ENCODE results near the gene ELP6.
A peak's percentile ranks its signal among the peaks of the same experiment; 100 is the strongest.
"Not testable (repeated sequence)": the region's sequence is repeated elsewhere in the genome, so short reads cannot be mapped to it uniquely, and the experiment has no call there.

ELP6 gene

DNA sequence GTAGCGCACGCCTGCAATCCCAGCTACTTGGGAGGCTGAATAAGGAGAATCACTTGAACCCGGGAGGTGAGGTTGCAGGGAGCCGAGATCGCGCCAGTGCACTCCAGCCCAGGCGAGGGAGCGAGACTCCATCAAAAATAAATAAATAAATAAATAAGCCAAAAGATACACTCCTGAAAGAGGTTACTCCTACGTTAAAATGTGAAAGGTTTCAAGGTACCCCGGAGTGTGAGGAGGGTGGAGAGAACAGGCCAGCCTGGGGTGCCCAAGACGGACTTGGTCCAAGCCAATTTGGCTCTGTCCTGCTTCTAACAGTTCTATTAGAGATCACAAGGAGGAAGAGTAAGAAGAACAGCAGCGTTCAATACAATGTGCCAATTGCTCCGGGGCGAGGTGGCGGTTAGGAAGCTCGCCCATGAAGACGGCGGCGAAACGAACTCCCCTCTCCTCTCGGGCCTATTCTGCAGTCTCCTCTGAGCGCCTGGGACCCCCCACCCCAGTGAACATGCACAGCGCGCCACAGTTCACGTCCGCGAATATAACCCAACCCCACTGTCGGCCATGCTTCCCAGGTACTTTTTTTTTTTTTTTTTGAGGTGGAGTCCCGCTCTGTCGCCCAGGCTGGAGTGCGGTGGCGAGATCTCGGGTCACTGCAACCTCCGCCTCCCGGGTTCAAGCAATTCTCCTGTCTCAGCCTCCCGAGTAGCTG lies 942 bp downstream of the ELP6 start:
- no peak for DNase-seq (ENCODE audit: low spot score)

DNA sequence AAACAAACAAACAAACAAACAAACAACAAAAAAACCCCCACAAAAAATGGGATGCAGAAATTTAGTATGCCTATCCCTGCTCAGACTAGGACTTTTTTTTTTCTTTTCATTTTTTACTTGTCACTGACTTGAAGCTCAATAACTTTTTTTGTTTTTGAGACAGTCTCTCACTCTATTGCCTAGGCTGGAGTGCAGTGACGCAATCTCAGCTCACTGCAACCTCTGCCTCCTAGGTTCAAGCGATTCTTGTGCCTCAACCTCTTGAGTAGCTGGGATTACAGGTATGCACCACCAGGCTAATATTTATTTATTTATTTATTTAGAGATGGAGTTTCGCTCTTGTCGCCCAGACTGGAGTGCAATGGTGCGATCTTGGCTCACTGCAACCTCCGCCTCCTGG lies 8.2 kb downstream of the ELP6 start:
- DNase-seq (ENCODE audit: low spot score), result not testable (repeated sequence)

DNA sequence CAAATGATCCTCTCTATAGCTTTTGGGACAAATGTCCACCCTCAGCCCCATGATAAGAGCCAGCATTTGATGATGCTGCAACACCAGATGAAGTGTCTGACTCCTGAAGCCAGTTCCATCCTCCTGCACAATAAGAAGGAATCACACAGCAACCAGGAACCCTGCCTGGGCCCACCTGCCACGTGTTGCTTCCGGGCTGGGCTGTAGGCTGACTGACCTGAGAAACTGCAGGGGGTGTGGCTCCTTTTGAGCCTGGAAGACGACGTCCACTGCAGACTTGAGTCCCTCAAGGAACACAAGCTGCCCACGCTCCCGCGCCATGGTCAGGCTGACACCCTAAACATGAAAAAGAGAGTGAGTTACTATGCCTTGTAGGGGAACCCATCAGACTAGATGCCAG lies 9.4 kb downstream of the ELP6 start:
- no peak for DNase-seq (ENCODE audit: low spot score)

DNA sequence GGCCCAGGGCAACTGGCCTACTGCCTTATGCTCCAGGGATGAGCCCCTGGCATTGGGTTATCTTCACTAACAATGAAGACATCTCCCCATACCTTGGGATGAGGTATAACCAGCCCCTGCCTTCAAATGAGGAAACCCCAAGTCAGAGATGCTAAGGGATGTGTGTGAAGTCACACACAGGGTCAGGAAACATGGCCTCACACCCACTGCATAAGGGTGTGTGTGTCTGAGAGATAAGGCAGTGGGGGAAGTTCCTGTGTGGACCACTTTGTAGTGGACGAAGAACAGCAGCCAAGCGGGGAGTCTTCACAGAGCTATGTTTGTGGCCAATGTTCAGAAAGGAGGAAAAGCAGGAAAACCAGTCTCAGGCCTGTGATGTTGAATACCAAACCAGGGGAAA lies 10.5 kb downstream of the ELP6 start:
- no peak for DNase-seq (ENCODE audit: low spot score)

DNA sequence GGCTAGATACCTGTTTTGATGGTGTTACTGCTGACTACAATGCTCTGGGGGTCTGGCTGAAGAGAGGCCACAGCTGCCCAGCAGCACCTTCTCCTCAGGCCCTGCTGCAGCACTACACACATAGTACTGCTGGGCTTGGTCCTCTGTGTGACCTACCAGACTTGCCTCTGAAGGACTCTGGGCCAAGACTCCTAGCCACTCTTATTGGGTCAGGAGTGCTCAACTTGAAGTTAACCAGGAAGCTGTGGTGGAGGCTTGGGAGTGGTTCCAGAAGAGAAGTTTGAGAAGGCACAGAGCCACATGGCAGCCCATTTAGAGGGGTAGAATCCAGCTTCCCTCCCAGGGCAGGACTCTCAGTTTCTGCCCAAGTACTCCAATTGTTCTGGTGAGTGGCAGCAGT lies 16.6 kb downstream of the ELP6 start:
- no peak for DNase-seq (ENCODE audit: low spot score)

DNA sequence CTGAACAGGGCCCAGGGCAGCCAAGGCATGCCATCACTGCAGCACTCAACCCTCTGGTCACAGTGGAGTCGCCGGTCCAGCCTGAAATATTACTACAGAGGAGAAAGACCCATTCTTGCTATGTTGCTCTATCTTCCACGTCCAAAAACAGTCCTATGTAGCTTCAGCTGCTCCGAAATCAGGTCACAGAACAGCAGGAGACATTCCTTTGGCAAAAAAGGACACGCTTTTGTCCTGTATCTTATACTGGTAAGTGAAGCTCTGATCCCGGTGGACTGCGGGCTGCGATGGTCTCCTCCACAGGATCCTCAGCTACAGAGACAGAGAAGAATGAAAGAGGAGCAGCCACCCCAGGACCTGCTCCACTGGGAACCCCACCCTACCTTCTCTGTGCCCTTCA lies 17.6 kb downstream of the ELP6 start:
- DNase-seq (ENCODE audit: low spot score), result no peak

DNA sequence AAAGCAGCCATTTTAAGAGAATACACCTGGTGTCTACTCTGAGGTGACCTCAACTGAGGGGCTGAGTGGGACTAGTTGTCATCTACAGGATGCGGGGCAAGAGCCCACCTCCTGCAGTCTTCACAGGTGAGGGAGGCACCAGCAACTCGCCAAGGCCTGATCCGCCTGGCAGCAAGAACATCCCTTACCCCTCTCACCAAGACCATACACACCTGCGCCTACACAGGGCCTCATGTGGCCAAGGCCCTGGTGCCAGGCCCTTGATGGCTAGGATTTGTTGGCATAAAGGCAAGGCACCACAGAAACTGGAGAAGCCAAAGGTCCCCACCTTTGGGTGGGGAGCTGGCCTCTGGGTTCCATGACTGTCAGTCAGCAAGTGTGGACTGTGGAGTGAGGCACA lies 18.4 kb downstream of the ELP6 start:
- no peak for DNase-seq (ENCODE audit: low spot score)

DNA sequence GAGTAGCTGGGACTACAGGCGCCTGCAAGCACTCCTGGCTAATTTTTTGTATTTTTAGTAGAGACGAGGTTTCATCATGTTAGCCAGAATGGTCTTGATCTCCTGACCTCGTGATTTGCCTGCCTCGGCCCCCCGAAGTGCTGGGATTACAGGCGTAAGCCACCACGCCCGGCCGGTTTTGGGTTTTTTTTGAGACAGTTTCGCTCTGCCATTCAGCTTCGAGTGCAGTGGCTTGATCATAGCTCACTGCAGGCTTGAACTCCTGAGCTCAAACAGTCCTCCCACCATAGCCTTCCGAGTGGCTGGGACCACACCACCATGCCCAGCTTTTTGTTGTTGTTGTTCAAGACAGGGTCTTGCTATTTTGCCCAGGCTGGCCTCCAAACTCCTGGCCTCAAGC lies 21.7 kb downstream of the ELP6 start:
- no peak for DNase-seq (ENCODE audit: low spot score)

DNA sequence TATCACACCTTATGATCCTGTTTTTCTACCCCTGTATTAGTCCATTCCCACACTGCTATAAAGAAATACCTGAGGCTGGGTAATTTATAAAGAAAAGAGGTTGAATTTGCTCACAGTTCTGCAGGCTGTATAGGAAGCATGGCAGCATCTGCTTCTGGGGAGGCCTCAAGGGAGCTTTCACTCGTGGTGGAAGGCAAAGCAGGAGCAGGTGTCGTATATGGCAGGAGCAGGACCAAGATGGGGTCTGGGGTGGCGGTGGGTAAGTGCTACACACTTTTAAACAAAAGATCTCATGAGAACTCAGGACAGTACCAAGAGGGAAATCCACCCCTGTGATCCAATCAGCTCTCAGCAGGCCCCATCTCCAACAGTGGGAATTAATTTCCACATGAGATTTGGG lies 22.3 kb downstream of the ELP6 start:
- no peak for DNase-seq (ENCODE audit: low spot score)

DNA sequence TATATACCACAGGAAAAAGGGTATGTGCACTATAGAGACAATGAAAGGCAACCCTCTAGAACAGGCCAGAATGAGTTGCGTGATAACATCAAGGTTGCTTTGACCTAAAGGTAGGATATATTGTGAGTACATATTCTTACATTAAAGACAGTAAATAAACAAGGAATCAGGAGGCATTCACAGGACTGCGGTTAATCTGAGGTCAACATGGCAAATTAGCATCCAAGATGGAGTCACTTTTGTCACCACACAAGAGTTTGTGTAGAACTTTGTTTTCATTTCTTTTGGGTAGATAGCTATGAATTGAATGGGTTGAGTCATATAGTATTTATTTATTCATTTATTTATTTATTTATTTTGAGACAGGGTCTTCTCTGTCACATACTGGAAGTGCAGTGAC lies 26.2 kb downstream of the ELP6 start:
- no peak for DNase-seq (ENCODE audit: low spot score)

DNA sequence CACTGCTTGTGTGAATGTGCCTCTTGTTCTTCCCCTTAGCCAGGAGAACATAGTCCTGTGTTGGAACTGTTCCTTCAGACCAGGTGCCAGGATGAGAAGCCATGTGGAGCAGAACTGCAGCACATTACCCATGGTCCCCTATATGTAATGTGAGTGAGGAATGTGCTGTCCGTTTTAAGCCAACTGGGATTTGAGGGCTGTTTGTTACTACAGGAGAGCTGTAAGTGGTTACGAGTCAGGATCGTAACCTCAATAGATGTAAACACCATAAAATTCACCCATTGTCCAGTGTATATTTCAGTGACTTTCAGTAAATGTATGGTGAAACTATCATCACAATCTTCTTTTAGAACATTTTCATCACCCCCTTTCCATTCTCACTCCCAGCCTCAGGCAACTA lies 27.7 kb downstream of the ELP6 start:
- no peak for DNase-seq (ENCODE audit: low spot score)

DNA sequence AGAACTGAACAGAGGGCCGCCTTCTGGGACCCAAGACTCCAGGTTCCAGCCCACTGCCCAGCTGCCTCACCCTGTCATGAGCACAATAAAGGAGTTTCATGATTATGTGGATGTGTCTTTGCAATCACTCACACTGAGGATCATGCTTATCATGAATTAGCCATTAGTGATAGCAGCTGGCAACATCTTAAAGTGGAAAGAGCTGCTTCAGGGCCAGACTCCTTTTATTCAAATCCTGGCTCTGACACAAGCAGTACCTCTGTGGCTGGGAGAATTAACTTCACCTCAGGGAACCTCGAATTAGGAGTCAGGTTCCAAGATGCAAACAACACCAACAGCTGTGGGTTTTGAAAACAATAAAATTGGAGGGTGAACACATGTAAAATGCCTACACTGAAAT lies 31.1 kb downstream of the ELP6 start:
- DNase-seq (ENCODE audit: low spot score), result no peak

DNA sequence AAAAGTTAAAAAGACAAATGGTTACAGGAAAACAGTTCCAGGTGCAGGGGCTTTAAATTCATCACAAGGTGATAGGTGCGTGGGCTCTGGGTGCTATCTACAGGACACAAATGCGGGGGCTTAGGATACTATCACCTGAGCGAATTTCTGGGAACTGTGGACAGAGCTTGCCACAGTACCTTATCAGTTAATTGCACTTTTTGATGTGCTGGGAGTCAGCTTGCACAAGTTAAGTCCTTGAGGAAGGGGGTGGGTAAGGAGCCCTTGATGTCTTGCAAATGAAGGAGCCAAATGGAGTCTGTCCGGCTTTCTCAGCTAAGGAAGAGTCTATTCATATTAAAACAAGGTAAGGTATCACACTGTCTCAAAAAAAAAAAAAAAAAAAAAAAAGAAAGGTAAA lies 31.7 kb downstream of the ELP6 start:
- not testable (repeated sequence) for DNase-seq (ENCODE audit: low spot score)

DNA sequence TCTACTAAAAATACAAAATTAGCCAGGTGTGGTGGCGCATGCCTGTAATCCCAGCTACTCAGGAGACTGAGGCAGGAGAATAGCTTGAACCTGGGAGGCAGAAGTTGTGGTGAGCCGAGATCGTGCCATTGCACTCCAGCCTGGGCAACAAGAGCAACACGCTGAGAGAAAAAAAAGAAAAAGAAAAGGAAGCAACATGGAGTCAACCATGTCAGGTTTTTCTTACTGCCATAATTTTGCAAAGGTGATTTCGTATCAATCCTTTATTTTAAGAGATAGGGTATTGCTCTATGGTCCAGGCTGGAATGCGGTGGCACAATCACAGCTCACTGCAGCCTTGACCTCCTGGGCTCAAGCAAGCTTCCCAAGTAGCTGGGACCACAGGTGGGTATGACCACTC lies 33.2 kb downstream of the ELP6 start:
- not testable (repeated sequence) for DNase-seq (ENCODE audit: low spot score)

DNA sequence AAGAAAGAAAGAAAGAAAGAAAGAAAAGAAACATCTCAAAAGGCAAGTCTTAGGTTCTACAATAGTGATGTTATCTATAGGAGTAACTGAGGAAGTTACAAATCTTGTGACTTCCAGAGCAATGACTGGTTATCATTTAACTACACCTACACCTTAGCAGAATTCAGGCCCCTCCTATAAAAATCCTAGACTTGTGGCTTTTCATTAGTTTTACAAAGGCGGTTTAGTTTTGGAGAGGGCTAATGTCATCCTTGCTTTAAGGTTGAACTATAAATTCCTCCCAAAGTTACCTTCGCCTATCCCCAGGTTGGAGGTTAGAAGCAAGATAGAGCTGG lies 33.7 kb downstream of the ELP6 start:
- DNase-seq (ENCODE audit: low spot score), result no peak

DNA sequence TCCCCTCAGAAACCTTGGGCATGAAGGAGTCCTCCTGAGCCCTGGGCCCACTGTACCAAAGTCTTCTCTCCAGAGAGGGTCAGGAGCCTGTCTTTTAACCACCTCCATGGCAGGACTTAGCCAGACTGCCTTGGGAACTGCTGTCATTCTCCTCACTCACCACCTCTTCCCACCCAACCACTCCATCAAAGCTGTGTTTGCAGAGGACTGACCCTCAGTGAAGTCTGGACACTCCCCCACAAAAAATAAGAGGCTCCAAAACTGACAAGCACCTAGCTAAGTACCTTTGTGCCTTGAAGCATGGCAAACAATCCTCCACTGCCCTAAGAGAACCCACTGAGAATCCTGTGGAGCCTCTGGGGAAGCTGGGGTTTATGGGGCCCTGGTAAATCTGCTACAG lies 35.5 kb downstream of the ELP6 start:
- no peak for DNase-seq (ENCODE audit: low spot score)

DNA sequence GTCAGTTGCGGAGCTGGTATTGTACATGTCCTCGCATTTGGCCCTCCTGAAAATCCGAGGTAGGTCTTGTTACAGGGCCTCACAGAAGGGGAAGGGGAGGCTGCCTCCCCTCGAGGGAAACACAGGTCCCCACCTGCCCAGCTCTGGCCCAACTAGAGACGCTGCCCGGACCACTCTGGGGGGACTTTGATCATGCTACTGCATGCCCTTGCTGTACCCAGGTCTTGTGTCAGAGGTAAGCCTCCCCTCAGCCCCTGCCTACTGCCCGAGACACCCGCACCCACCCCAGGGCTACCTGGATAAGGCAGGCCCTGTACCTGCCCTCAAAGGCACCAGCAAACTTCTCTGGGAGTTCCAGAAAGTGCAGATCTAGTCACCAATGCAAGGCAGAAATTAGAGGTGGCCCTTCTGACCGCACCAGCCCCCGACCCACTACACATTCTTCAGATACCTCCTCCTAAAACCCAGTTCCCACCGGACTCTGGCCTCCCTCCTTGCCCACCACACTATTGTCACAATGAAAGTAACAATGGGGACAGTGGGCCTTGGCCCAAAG lies 36.8 kb downstream of the ELP6 start:
- DNase-seq (ENCODE audit: low spot score), result no peak

DNA sequence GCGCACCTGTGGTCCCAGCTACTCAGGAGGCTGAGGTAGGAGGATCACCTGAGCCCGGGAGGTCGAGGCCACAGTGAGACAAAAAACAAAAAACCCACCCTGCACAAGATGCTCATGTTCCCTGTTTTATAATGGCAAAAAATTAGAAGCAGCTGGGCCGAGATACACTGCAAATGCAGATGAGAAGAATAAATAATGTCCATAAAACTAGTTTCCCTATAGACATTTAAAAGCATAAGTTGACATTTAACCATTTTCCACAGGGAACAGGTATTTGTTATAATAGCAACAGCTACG lies 37.2 kb downstream of the ELP6 start:
- no peak for DNase-seq (ENCODE audit: low spot score)

DNA sequence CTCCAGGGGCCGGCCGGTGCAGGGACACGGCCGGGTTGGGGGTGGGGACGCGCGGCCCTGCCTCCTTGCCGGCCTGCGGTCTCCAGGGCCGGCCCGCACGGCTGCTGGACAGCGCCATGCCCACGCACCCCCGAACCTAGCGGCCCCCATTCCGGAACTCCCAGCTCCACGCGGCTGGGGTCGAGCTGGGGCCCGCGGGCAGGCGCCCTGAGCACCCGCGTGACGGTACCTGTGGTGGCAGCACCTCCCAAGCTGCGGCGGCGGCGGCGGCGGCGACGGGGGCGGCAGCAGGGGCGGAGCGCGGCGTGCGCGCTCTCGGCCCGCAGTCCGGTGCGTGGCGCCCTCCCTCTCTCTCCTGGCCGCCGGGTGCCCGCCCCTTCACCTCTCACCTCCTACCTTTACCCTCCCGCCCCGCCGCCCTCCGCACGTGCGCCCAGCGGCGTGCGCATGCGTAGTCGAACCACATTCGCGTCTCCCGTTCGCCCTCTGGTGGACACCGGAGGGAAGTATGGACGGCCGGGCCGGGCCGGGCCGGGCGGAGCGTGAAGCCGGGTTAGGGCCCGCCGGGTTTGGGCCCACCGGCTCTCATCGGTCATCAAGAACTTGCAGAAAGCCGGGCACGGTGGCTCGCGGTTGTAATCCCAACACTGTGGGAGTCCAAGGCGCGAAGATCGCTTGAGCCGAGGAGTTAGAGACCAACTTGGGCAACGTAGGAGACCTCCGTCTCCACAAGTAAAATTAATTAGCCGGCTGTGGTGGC lies 37.8 kb downstream of the ELP6 start, which contains the start of gene SCAP:
TSS of gene SCAP (minus strand) at position 372 of the 760 bp plus-strand sequence. CDS start 32,948 bp downstream, outside the sequence.
- peak; percentile 89 for DNase-seq (ENCODE audit: low spot score)

DNA sequence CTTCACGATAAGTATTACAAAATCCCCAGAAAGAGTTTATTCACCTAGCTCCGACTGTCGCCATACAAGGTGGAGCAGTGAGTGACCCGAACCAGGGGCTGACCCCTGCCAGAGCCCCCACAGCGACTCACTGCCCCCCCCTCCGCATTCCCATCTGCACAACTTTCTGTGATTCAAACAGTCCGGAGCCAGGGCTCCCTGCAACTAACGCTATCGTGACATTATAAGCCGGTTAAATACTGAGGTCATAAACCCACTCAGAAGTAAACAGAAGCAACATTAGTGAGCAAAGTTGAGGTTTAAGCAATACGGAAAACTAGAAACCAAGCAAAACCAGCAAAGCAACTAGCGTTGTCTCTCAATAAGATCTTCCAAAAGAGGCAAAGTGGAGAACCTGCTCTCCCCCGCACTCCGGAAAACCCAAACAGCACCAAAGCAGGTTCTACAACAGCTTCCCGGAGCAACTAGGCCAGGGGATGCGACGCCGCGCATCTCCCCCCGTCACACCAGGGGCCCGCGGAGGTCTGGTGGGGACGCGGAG lies 38.4 kb downstream of the ELP6 start:
- peak; percentile 24 for DNase-seq (ENCODE audit: low spot score)

DNA sequence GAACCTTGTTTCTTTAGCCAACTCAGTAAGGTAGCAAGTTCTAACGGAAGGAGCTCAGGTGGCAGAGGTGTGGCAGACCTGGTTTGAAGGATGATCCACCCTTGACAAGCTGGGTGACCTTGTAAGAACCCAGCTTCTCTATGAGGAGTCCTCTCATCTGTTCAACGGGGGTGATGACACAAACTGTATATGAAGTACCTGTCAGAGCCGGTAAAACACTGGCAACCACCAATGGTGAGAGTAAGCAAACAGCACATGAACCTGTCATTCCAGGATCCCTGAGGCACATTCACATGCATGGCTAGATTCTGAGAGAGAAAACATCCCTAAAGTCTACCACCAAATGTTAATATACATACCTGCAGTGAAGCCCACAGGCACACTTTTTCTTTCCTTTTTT lies 40.1 kb downstream of the ELP6 start:
- DNase-seq (ENCODE audit: low spot score), result no peak

DNA sequence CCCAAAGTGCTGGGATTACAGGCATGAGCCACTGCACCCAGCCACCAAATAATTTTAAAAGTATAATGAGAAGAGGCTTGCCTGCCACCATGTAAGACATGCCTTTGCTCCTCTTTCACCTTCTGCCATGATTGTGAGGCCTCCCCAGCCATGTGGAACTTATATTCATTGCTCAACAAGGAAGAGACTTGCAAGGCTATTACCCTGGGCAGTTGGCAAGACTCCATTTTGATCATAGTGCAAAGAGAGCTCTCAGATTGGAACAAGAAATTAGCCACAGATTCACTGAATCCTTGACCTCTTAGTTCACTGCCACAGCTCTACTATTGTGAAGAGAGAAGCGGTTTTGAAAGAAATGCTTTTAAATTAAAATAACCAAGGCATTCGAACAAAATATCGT lies 43.9 kb downstream of the ELP6 start:
- DNase-seq (ENCODE audit: low spot score), result no peak

DNA sequence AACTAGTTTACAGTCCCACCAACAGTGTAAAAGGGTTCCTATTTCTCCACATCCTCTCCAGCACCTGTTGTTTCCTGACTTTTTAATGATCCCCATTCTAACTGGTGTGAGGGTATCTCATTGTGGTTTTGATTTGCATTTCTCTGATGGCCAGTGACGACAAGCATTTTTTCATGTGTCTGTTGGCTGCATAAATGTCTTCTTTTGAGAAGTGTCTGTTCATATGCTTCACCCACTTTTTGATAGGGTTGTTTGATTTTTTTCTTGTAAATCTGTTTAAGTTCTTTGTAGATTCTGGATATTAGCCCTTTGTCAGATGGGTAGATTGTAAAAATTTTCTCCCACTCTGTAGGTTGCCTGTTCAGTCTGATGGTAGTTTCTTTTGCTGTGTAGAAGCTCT lies 45.2 kb downstream of the ELP6 start:
- not testable (repeated sequence) for DNase-seq (ENCODE audit: low spot score)

DNA sequence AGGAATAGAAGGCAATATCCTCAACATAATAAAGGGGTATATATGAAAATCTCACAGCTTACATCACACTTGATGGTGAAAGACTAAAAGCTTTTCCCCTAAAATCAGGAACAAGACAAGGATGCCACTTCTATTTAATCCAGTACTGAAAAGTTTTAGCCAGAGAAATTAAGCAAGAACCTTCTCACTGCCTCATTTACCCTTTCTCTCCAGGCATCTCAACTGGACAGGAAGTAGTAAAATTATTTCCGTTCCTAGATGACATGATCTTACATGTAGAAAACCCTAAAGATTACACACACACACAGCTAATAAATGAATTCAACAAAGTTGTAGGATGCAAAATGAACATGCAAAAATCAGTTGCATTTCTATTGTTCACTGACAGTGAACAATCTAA lies 48.9 kb downstream of the ELP6 start:
- DNase-seq (ENCODE audit: low spot score), result no peak

All from hepatic stellate cell (primary cell).